Lower lobe of right lung (tissue), 2 donors: Measurements from ENCODE around the gene SCEL. TPM values are rescaled to one million over a fixed set of nuclear protein-coding genes. Genes with fewer than 3 reads are reported as not detected.

Experiments
- ATAC-seq, 2 donors: fragments of 200-7000 bp; cut with Tn5 transposase; one replicate each; pipeline ENCODE4 v1.9.1; 2020 to 2022; ENCODE audit warnings: mild to moderate bottlenecking in 2 of 2, moderate library complexity in 2 of 2
- DNase-seq: peaks from one replicate; pipeline ENCODE4 v3.0.0-alpha.2; 2020
- H3K27ac ChIP-seq: fragments of 200-600 bp; one replicate; pipeline ENCODE4 v1.8.0; 2022
- H3K27me3 ChIP-seq: fragments of 200-600 bp; one replicate; pipeline ENCODE4 v1.8.0; 2022; ENCODE audit warnings: low read depth
- H3K36me3 ChIP-seq: fragments of 200-600 bp; one replicate; pipeline ENCODE4 v1.8.0; 2022; ENCODE audit warnings: mild to moderate bottlenecking
- H3K4me1 ChIP-seq: fragments of 200-600 bp; one replicate; pipeline ENCODE4 v1.8.0; 2022
- H3K4me3 ChIP-seq: fragments of 200-600 bp; one replicate; pipeline ENCODE4 v1.8.0; 2022; ENCODE audit warnings: mild to moderate bottlenecking
- H3K9me3 ChIP-seq: fragments of 200-600 bp; one replicate; pipeline ENCODE4 v1.8.0; 2022
- CTCF ChIP-seq: fragments of 200-600 bp; IDR thresholded peaks from one replicate; pipeline ENCODE4 v1.8.0; 2022; ENCODE audit warnings: antibody characterized with exemption, mild to moderate bottlenecking
- intact Hi-C: fragments of 100-400 bp; cut with DNase I; formaldehyde crosslinking; loops from one replicate; pipeline ENCODE4 v1.11.0; 2022
- total RNA-seq: library from RNA; stranded (reverse); fragmentation: NEBNext Ultra II Directional; extraction: Animal tissue kit (Norgen Biotek cat#: 25700); gene quantifications from one replicate; pipeline ENCODE4 v1.2.1, GENCODE V29; 2021
- donor health status: DM: no; HTN: yes; CAD: no; lungs with severe emphysema.

SCEL gene
- total RNA-seq, 1 donor from 2014 or later = 54.8 TPM

- DNase-seq = no peak
- H3K4me3 ChIP-seq = no peak overlapping the region
- intact Hi-C loops = no loop called here
These were observed 26.4 kb upstream of the SCEL start for GRCh38 chr13:77508959-77509620.

GRCh38 chr13:77510156-77510555 lies 25.4 kb upstream of the SCEL start:
- Histone ChIP-seq H3K36me3 (no peaks in the 10 kb centered on the region), H3K9me3 (no peaks in the 10 kb centered on the region), H3K4me1 (peaks cover 4% of the 10 kb centered on the region), H3K27me3 (no peaks in the 10 kb centered on the region), H3K27ac (no peak overlapping the region), H3K4me3 (no peak overlapping the region)
- DNase-seq (no peak), ATAC-seq (no peak)
- no peak for TF ChIP-seq CTCF
- intact Hi-C loops = no loop called here

More at GRCh38 chr13:77508959-77509620, 26.4 kb upstream of the SCEL start:
- TF ChIP-seq CTCF = no peak
- Histone ChIP-seq H3K4me1 (peaks cover 4% of the 10 kb centered on the region), H3K36me3 (no peaks in the 10 kb centered on the region), H3K27me3 (no peaks in the 10 kb centered on the region), H3K9me3 (no peaks in the 10 kb centered on the region), H3K27ac (no peak overlapping the region)
- no peak for ATAC-seq

- intact Hi-C loops = no loop called here
- H3K36me3 ChIP-seq = no peaks in the 10 kb centered on the region
- peaks cover 4% of the 10 kb centered on the region for H3K4me1 ChIP-seq
- no peak overlapping the region for H3K4me3 ChIP-seq
- no peak overlapping the region for H3K27ac ChIP-seq
- no peaks in the 10 kb centered on the region for H3K27me3 ChIP-seq
- TF ChIP-seq CTCF = no peak
- H3K9me3 ChIP-seq = no peaks in the 10 kb centered on the region
- DNase-seq = no peak
- no peak for ATAC-seq
These were observed 24.0 kb upstream of the SCEL start for GRCh38 chr13:77511552-77511951.

- no peak for ATAC-seq
- TF ChIP-seq CTCF = no peak
- Histone ChIP-seq H3K36me3 (no peaks in the 10 kb centered on the region), H3K9me3 (no peaks in the 10 kb centered on the region), H3K4me1 (peaks cover 4% of the 10 kb centered on the region), H3K27ac (no peak overlapping the region), H3K4me3 (no peak overlapping the region), H3K27me3 (no peaks in the 10 kb centered on the region)
- intact Hi-C loops = no loop called here
- DNase-seq = no peak
These were observed 21.7 kb upstream of the SCEL start for GRCh38 chr13:77513719-77514335.

- no peak for ATAC-seq
- no peak for TF ChIP-seq CTCF
- DNase-seq = no peak
- intact Hi-C loops = no loop called here
- Histone ChIP-seq H3K27me3 (no peaks in the 10 kb centered on the region), H3K9me3 (no peaks in the 10 kb centered on the region), H3K4me1 (peaks cover under 1% of the 10 kb centered on the region), H3K4me3 (no peak overlapping the region), H3K27ac (no peak overlapping the region), H3K36me3 (no peaks in the 10 kb centered on the region)
These were observed 21.2 kb upstream of the SCEL start for GRCh38 chr13:77514336-77514726.
